HG03064 (cell line): Measurements from ENCODE around the gene GALNT18.

Source experiments
- ATAC-seq: cut with Tn5 transposase; IDR thresholded peaks from one replicate; pipeline ENCODE4 v1.9.1; 2021; ENCODE audit warnings: low read depth; ENCODE audit not compliant: unreplicated experiment

The GALNT18 gene

GRCh38 chr11:11293798-11294550 is 327.8 kb downstream of the GALNT18 start:
- ATAC-seq, result no peak

GRCh38 chr11:11292839-11293238 is 329.0 kb downstream of the GALNT18 start:
- no peak for ATAC-seq

GRCh38 chr11:11291041-11292015 is 330.5 kb downstream of the GALNT18 start:
- no peak for ATAC-seq

- no peak for ATAC-seq
These were observed 331.5 kb downstream of the GALNT18 start for GRCh38 chr11:11290354-11290753.

- ATAC-seq, result no peak
These were observed 332.1 kb downstream of the GALNT18 start for GRCh38 chr11:11289669-11290068.

- no peak for ATAC-seq
These were observed 332.7 kb downstream of the GALNT18 start for GRCh38 chr11:11288972-11289616.

- ATAC-seq, result no peak
These were observed 337.3 kb downstream of the GALNT18 start for GRCh38 chr11:11284481-11284880.

GRCh38 chr11:11281626-11282025 is 340.2 kb downstream of the GALNT18 start:
- no peak for ATAC-seq

GRCh38 chr11:11280826-11281225 is 341.0 kb downstream of the GALNT18 start:
- no peak for ATAC-seq

GRCh38 chr11:11279956-11280689 is 341.7 kb downstream of the GALNT18 start:
- ATAC-seq, result no peak

GRCh38 chr11:11272254-11272653 is 349.6 kb downstream of the GALNT18 start:
- no peak for ATAC-seq

GRCh38 chr11:11270236-11270775 is 351.5 kb downstream of the GALNT18 start:
- ATAC-seq, result no peak

- ATAC-seq, result no peak
These were observed 353.1 kb downstream of the GALNT18 start for GRCh38 chr11:11268706-11269105.

GRCh38 chr11:11268119-11268518 is 353.7 kb downstream of the GALNT18 start:
- ATAC-seq, result no peak

GRCh38 chr11:11267312-11267711 is 354.5 kb downstream of the GALNT18 start:
- ATAC-seq, result no peak

GRCh38 chr11:11265994-11266606 is 355.7 kb downstream of the GALNT18 start:
- ATAC-seq, result no peak

GRCh38 chr11:11265320-11265719 is 356.5 kb downstream of the GALNT18 start:
- ATAC-seq, result no peak

GRCh38 chr11:11263238-11264005 is 358.4 kb downstream of the GALNT18 start:
- ATAC-seq, result no peak
